IMR-90 (cell line): ENCODE measurements around the gene TNFRSF18. TPM values are rescaled to one million over a fixed set of nuclear protein-coding genes. Genes with fewer than 3 reads are reported as not detected.

ENCODE experiments used
- ATAC-seq: fragments of 200-7000 bp; cut with Tn5 transposase; 2 replicates; pipeline ENCODE4 v1.9.1; 2020; ENCODE audit warnings: low read depth, mild to moderate bottlenecking, moderate library complexity
- BruUV-seq: library from RNA; stranded (reverse); fragments of 400-500 nt; replicated peaks from 2 replicates; lab custom pipeline; 2021; lab: Mats Ljungman, UMichigan
- CTCF ChIA-PET: fragments of 300-600 bp; formaldehyde crosslinking; extraction: SDS; loops from one replicate; lab custom pipeline; 2021; ENCODE audit warnings: antibody characterized with exemption; lab: Yijun Ruan, JAX
- POLR2A ChIA-PET: fragments of 300-600 bp; sonication (Branson Sonifier 250); formaldehyde crosslinking; loops from one replicate; lab custom pipeline; 2022; ENCODE audit warnings: antibody characterized with exemption; ENCODE audit not compliant: unreplicated experiment; lab: Charles Lee
- DNase-seq: peaks from one replicate; pipeline ENCODE4 v3.0.0; 2013
- H2AFZ ChIP-seq: replicated peaks from 2 replicates; pipeline ENCODE3; 2013; ENCODE audit warnings: low read length, mild to moderate bottlenecking; ENCODE audit not compliant: poor library complexity
- H2AK5ac ChIP-seq: 2 replicates; pipeline ENCODE4 v1.6.1; 2013; ENCODE audit warnings: low read depth, low read length, inconsistent platforms
- H2AK9ac ChIP-seq: replicated peaks from 2 replicates; pipeline ENCODE3; 2013; ENCODE audit warnings: mild to moderate bottlenecking, low read depth, low read length, moderate library complexity; ENCODE audit not compliant: poor library complexity
- H2BK120ac ChIP-seq: 2 replicates; pipeline ENCODE4 v1.6.1; 2013; ENCODE audit warnings: low read depth, low read length, inconsistent platforms
- H2BK15ac ChIP-seq: 3 replicates; pipeline ENCODE4 v1.6.1; 2013; ENCODE audit warnings: low read depth, low read length, inconsistent platforms
- H2BK20ac ChIP-seq: 2 replicates; pipeline ENCODE4 v1.6.1; 2013; ENCODE audit warnings: low read depth, mild to moderate bottlenecking, inconsistent platforms, low read length, moderate library complexity
- H2BK5ac ChIP-seq: 2 replicates; pipeline ENCODE4 v1.6.1; 2013; ENCODE audit warnings: mild to moderate bottlenecking, low read depth, low read length, inconsistent platforms; ENCODE audit not compliant: poor library complexity, severe bottlenecking
- H3K14ac ChIP-seq: replicated peaks from 2 replicates; pipeline ENCODE4 v1.6.1; 2013; ENCODE audit warnings: low read depth, low read length, inconsistent platforms
- H3K18ac ChIP-seq: 2 replicates; pipeline ENCODE4 v1.6.1; 2013; ENCODE audit warnings: low read depth, low read length, control low read depth
- H3K23ac ChIP-seq: 2 replicates; pipeline ENCODE4 v1.6.1; 2013; ENCODE audit warnings: low read depth, low read length, inconsistent platforms
- H3K27ac ChIP-seq: 2 replicates; pipeline ENCODE4 v1.5.1; 2013; ENCODE audit warnings: mild to moderate bottlenecking, control low read depth, low read length; ENCODE audit not compliant: insufficient read depth
- H3K27me3 ChIP-seq: 2 replicates; pipeline ENCODE4 v1.6.1; 2013; ENCODE audit warnings: low read length; ENCODE audit not compliant: control insufficient read depth, insufficient read depth
- H3K36me3 ChIP-seq: 2 replicates; pipeline ENCODE4 v1.6.1; 2013; ENCODE audit warnings: low read length, mixed read lengths; ENCODE audit not compliant: control insufficient read depth, insufficient read depth
- H3K4ac ChIP-seq: 2 replicates; pipeline ENCODE4 v1.6.1; 2013; ENCODE audit warnings: low read depth, low read length, inconsistent platforms
- H3K4me1 ChIP-seq: 2 replicates; pipeline ENCODE4 v1.6.1; 2013; ENCODE audit warnings: low read length, mixed read lengths; ENCODE audit not compliant: control insufficient read depth, insufficient read depth
- H3K4me2 ChIP-seq: 2 replicates; pipeline ENCODE4 v1.6.1; 2013; ENCODE audit warnings: low read depth, mild to moderate bottlenecking, control low read depth, low read length, moderate library complexity
- H3K4me3 ChIP-seq: 2 replicates; pipeline ENCODE4 v1.5.1; 2013; ENCODE audit warnings: low read depth, mild to moderate bottlenecking, control low read depth, low read length, moderate library complexity; ENCODE audit not compliant: insufficient read depth
- H3K56ac ChIP-seq: 2 replicates; pipeline ENCODE4 v1.6.1; 2013; ENCODE audit warnings: low read length, inconsistent platforms; ENCODE audit not compliant: insufficient read depth; ENCODE audit errors: extremely low read depth
- H3K79me1 ChIP-seq, 2 experiments: 2 replicates each; pipeline ENCODE4 v1.6.1; 2013; ENCODE audit warnings: low read length in 2 of 2, inconsistent platforms in 1 of 2, low read depth in 1 of 2
- H3K9ac ChIP-seq: 2 replicates; pipeline ENCODE4 v1.6.1; 2013; ENCODE audit warnings: low read depth, low read length, control low read depth
- H3K9me1 ChIP-seq: 2 replicates; pipeline ENCODE4 v1.6.1; 2013; ENCODE audit warnings: low read length, inconsistent platforms; ENCODE audit not compliant: insufficient read depth
- H3K9me3 ChIP-seq: 2 replicates; pipeline ENCODE4 v1.6.1; 2013; ENCODE audit warnings: low read length; ENCODE audit not compliant: control insufficient read depth, insufficient read depth
- H4K20me1 ChIP-seq: 2 replicates; pipeline ENCODE4 v1.6.1; 2013; ENCODE audit warnings: low read length, inconsistent platforms; ENCODE audit not compliant: insufficient read depth
- H4K5ac ChIP-seq: 2 replicates; pipeline ENCODE4 v1.6.1; 2013; ENCODE audit warnings: mild to moderate bottlenecking, low read depth, low read length, control low read depth
- H4K8ac ChIP-seq, 2 experiments: 2 replicates each; pipeline ENCODE4 v1.6.1; 2013; ENCODE audit warnings: low read depth in 2 of 2, low read length in 2 of 2, control low read depth in 1 of 2, inconsistent platforms in 1 of 2
- H4K91ac ChIP-seq: 2 replicates; pipeline ENCODE4 v1.6.1; 2013; ENCODE audit warnings: low read depth, low read length, inconsistent platforms; ENCODE audit not compliant: insufficient read depth
- BHLHE40 ChIP-seq: fragments of 150-350 bp; IDR thresholded peaks from 2 replicates; pipeline ENCODE4 v1.6.1; 2016; ENCODE audit warnings: mild to moderate bottlenecking, low read depth, low read length
- CEBPB ChIP-seq: IDR thresholded peaks from 2 replicates; pipeline ENCODE4 v1.6.1; 2012; ENCODE audit warnings: low read depth, low read length, improper control_type of control experiment
- CHD1 ChIP-seq: IDR thresholded peaks from 2 replicates; pipeline ENCODE4 v1.6.1; 2012; ENCODE audit warnings: low read depth, low read length, improper control_type of control experiment
- MAFK ChIP-seq: IDR thresholded peaks from 2 replicates; pipeline ENCODE4 v1.6.1; 2012; ENCODE audit warnings: low read depth, low read length, improper control_type of control experiment
- MAZ ChIP-seq: IDR thresholded peaks from 2 replicates; pipeline ENCODE4 v1.6.1; 2012; ENCODE audit warnings: low read depth, mild to moderate bottlenecking, low read length, improper control_type of control experiment, moderate library complexity, borderline replicate concordance
- MXI1 ChIP-seq: IDR thresholded peaks from 2 replicates; pipeline ENCODE4 v1.6.1; 2012; ENCODE audit warnings: low read depth, mild to moderate bottlenecking, low read length, moderate library complexity, borderline replicate concordance
- POLR2A ChIP-seq: IDR thresholded peaks from 2 replicates; pipeline ENCODE4 v1.6.1; 2012; ENCODE audit warnings: mild to moderate bottlenecking, low read depth, low read length
- RAD21 ChIP-seq: IDR thresholded peaks from 2 replicates; pipeline ENCODE4 v1.6.1; 2012; ENCODE audit warnings: low read length, improper control_type of control experiment
- RCOR1 ChIP-seq: IDR thresholded peaks from 2 replicates; pipeline ENCODE4 v1.6.1; 2012; ENCODE audit warnings: mild to moderate bottlenecking, low read length, improper control_type of control experiment; ENCODE audit not compliant: insufficient replicate concordance
- RFX5 ChIP-seq: IDR thresholded peaks from 2 replicates; pipeline ENCODE4 v1.8.0; 2012; ENCODE audit warnings: low read depth, mild to moderate bottlenecking, low read length, moderate library complexity
- SMC3 ChIP-seq: fragments of 150-350 bp; IDR thresholded peaks from 2 replicates; pipeline ENCODE4 v1.6.1; 2016; ENCODE audit warnings: low read depth, mild to moderate bottlenecking, antibody characterized with exemption, low read length, moderate library complexity
- WGBS, 2 experiments: methylation state at CpG; one replicate each; pipeline versions ENCODE4 v1.1.5 to v1.1.7; 2013; ENCODE audit warnings: missing lambda C conversion rate in 2 of 2; ENCODE audit not compliant: insufficient read length in 1 of 2; ENCODE audit errors: extremely low coverage in 2 of 2; 5-methylcytosine and 5-hydroxymethylcytosine counted together
- dilution Hi-C: fragments of 300-500 bp; cut with HindIII; formaldehyde crosslinking; loops from one replicate; pipeline ENCODE4 v1.14.3; 2018; ENCODE audit warnings: low sequenced_read_pairs; ENCODE audit not compliant: unreplicated experiment
- in situ Hi-C: fragments of 300-500 bp; cut with MboI; formaldehyde crosslinking; loops from 3 replicates; pipeline ENCODE4 v1.14.3; 2019; ENCODE audit warnings: low sequenced_read_pairs, inconsistent platforms, mixed read lengths
- intact Hi-C: fragments of 100-400 bp; cut with micrococcal nuclease; formaldehyde crosslinking; loops from 2 replicates; pipeline ENCODE4 v1.10.0; 2022
- polyA plus RNA-seq, 3 experiments: library from polyadenylated mRNA; depleted of rRNA; stranded (reverse); fragments of >200 nt; gene quantifications; 2 replicates each; pipeline ENCODE4 v1.2.3, GENCODE V29; 2012; ENCODE audit warnings: low replicate concordance in 1 of 3
- total RNA-seq: library from RNA; depleted of rRNA; stranded (reverse); fragments of >200 nt; gene quantifications from 2 replicates; pipeline ENCODE4 v1.2.3, GENCODE V29; 2012
- TF ChIP-seq, protein P1 (sequence below): conservative IDR thresholded peaks from 2 replicates; pipeline ENCODE4 v1.5.1; 2012; ENCODE audit warnings: mild to moderate bottlenecking, low read depth, low read length, improper control_type of control experiment
- TF ChIP-seq, protein P2 (sequence below): fragments of 150-350 bp; IDR thresholded peaks from 2 replicates; pipeline ENCODE4 v1.6.1; 2017; ENCODE audit warnings: mild to moderate bottlenecking, antibody characterized with exemption, low read length, low read depth

Gene TNFRSF18
- total and polyA plus RNA-seq, 2 of the 4 experiments (the other 2 are of a cell fraction) = 0.18 to 1.0 TPM

DNA sequence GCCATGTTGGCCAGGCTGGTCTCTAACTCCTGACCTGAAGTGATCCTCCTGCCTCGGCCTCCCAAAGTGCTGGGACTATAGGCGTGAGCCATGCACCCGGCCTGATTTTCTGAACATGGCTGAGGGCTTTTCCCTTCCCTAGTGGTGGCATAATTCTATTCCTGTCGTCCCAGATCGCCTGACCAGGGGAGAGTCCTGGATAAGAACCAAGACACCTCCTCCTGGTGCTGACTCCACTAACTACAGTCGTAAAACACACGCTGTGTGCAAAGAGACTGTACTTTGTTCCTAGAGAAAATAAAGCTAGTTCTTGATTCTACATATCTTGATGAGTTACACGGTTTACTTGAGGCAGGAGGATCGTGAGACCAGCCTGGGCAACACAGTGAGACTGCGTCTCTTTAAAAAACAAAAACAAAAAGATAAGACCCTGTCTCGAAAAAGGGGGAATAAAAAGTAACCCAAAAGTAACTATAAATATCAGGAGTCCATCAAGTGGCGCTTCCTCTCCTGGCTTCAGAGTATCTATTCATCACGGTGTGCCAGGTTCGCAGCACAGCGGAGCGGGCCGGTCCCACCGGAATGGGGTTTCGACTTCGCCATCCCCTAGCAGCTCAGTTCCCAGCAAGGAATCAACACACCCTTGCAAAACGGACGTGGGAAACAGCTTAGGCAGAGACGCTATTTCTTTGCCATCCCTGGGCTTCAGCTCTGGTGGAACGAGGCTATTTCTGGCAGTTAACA, 24.4 kb upstream of the TNFRSF18 start:
- peak overlapping the region; percentile 74 for H4K91ac ChIP-seq
- peak overlapping the region; percentile 96 for H2AK9ac ChIP-seq
- peak overlapping the region; percentile 81 for H3K27ac ChIP-seq
- peak overlapping the region; percentile 98 for H2AFZ ChIP-seq
- peaks cover 7% of the 10 kb centered on the region for H3K9me1 ChIP-seq
- peak overlapping the region; percentile 86 for H3K4me2 ChIP-seq
- H3K4me3 ChIP-seq = peak overlapping the region; percentile 84
- H3K23ac ChIP-seq = peak overlapping the region; percentile 89
- H2BK120ac ChIP-seq = peak overlapping the region; percentile 9
- H3K4ac ChIP-seq = peak overlapping the region; percentile 86
- H3K9me3 ChIP-seq = peaks cover 3% of the 10 kb centered on the region
- DNase-seq = peak; percentile 77
- no peak for TF ChIP-seq POLR2A
- peak; percentile 56 for TF ChIP-seq RAD21
- TF ChIP-seq, protein P1, sequence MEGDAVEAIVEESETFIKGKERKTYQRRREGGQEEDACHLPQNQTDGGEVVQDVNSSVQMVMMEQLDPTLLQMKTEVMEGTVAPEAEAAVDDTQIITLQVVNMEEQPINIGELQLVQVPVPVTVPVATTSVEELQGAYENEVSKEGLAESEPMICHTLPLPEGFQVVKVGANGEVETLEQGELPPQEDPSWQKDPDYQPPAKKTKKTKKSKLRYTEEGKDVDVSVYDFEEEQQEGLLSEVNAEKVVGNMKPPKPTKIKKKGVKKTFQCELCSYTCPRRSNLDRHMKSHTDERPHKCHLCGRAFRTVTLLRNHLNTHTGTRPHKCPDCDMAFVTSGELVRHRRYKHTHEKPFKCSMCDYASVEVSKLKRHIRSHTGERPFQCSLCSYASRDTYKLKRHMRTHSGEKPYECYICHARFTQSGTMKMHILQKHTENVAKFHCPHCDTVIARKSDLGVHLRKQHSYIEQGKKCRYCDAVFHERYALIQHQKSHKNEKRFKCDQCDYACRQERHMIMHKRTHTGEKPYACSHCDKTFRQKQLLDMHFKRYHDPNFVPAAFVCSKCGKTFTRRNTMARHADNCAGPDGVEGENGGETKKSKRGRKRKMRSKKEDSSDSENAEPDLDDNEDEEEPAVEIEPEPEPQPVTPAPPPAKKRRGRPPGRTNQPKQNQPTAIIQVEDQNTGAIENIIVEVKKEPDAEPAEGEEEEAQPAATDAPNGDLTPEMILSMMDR = peak; percentile 51
- no peak for TF ChIP-seq MAFK
- no peak for TF ChIP-seq RFX5
- TF ChIP-seq CEBPB = no peak
- no peak for TF ChIP-seq MXI1
- TF ChIP-seq, protein P2, sequence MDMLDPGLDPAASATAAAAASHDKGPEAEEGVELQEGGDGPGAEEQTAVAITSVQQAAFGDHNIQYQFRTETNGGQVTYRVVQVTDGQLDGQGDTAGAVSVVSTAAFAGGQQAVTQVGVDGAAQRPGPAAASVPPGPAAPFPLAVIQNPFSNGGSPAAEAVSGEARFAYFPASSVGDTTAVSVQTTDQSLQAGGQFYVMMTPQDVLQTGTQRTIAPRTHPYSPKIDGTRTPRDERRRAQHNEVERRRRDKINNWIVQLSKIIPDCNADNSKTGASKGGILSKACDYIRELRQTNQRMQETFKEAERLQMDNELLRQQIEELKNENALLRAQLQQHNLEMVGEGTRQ = no peak
- TF ChIP-seq BHLHE40 = no peak; the same call in 1 of the 2 replicates
- TF ChIP-seq MAZ = no peak
- TF ChIP-seq SMC3 = peak; percentile 63
- TF ChIP-seq RCOR1 = no peak
- TF ChIP-seq CHD1 = no peak
- peak overlapping the region; percentile 77 for H2AK5ac ChIP-seq
- peak overlapping the region; percentile 79 to 81; a peak in 3 of 4 replicates for H4K8ac ChIP-seq
- BruUV-seq = TSS peak; percentile 81
- peaks cover 30% of the 10 kb centered on the region for H3K36me3 ChIP-seq
- peaks cover 12 to 76% of the 10 kb centered on the region in 2 experiments; a peak in 3 of 4 replicates for H3K79me1 ChIP-seq
- in situ Hi-C loops (no loop called here), intact Hi-C loops (loop anchor here (1.0 to 5.0 kb wide), 2 partner anchors 109 to 249 kb away; partner anchors contain the start of gene PERM1), dilution Hi-C loops (no loop called here)
- H2BK15ac ChIP-seq = no peak overlapping the region; the same call in 2 of the 3 replicates
- POLR2A ChIA-PET = no interaction called here
- ATAC-seq = peak; percentile 2; the same call in 1 of the 2 replicates
- peaks cover 13% of the 10 kb centered on the region; the same call in 1 of the 2 replicates for H3K4me1 ChIP-seq
- no peak overlapping the region for H2BK20ac ChIP-seq
- peak overlapping the region; percentile 54 for H4K5ac ChIP-seq
- H3K27me3 ChIP-seq = no peaks in the 10 kb centered on the region
- CTCF ChIA-PET = interaction anchor here (0.7 to 2.3 kb wide), 3 partner anchors 34 to 110 kb away, joined by 3 to 11 read pairs (median 3); no protein-coding TSS in a partner anchor
- H4K20me1 ChIP-seq = peaks cover 37% of the 10 kb centered on the region
- peak overlapping the region; percentile 3; the same call in 1 of the 2 replicates for H3K18ac ChIP-seq
- H2BK5ac ChIP-seq = peak overlapping the region; percentile 75
- peak overlapping the region; percentile 94 for H3K14ac ChIP-seq
- 4% methylated on average over 5 of the region's 24 CpGs; no CpG with 5 or more reads in 1 of the 2 experiments for WGBS, 2 experiments
- peak overlapping the region; percentile 91 for H3K9ac ChIP-seq
- H3K56ac ChIP-seq = peak overlapping the region; percentile 94
